Stimulated activated CD4-positive, alpha-beta T cell treated with anti-CD3 and anti-CD28 coated beads, Interleukin-1b, Interleukin-23, amount 100 ng/mL, for 4 hours (primary cell): ENCODE measurements around the gene CALML5.

ENCODE experiments used
- DNase-seq, 2 donors: peaks; one replicate each; pipeline ENCODE4 v3.0.0-alpha.2; 2020; ENCODE audit warnings: low read depth in 2 of 2

CALML5 gene, protein sequence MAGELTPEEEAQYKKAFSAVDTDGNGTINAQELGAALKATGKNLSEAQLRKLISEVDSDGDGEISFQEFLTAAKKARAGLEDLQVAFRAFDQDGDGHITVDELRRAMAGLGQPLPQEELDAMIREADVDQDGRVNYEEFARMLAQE

GRCh38 chr10:5499493-5500140 lies at the start of gene CALML5:
Gene CALML5, minus strand, starts transcription at chr10:5499570. Its CDS starts 132 bp downstream, at chr10:5499438.
- DNase-seq: no peak

DNA sequence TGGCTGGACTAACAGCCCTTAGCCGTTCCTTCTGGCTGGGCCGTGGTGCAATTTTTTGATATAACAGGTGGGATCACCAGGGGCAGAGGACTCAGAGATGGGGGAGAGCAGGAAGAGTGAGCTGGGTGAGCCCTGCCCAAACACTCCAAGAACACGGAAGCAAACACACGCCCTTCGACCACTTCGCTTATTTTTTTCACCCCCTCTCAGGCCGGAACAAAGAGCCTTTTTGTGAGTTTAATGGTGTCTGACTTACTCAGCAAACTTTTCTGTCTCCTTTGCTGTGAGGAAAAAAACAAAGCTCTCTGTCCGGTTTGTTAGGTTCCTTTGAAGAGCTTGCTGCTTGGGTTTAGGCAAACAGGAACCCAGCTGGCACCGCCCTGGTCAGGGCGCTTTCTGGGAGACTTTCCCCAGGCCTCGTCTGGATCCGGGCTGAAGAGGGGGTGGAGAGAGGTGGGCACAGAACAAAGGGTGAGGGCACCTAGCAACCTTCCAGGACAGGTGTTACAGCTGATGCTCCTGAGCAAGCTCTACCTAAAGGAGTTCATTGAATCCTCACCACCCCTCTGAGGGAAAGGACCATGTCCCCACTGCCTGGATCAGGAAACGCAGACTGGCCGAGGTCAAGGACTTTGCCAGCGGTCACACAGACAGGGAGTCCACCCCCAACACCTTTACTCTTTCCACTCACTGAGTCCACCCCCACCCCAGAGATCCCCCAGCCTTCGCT lies 48.7 kb upstream of the CALML5 start:
- DNase-seq: no peak

DNA sequence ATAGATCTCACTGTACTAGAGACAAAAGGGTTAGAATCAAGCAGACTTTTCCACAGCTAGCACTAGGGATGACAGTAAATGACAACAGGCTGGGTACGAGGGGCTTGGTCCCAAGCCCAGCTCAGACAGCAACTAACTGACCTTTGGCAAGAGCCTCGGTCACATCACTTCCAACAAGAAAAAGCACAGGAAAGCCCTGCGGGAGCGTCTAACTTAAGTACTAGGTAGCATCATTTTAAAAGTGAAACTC lies 48.2 kb upstream of the CALML5 start:
- DNase-seq: no peak

DNA sequence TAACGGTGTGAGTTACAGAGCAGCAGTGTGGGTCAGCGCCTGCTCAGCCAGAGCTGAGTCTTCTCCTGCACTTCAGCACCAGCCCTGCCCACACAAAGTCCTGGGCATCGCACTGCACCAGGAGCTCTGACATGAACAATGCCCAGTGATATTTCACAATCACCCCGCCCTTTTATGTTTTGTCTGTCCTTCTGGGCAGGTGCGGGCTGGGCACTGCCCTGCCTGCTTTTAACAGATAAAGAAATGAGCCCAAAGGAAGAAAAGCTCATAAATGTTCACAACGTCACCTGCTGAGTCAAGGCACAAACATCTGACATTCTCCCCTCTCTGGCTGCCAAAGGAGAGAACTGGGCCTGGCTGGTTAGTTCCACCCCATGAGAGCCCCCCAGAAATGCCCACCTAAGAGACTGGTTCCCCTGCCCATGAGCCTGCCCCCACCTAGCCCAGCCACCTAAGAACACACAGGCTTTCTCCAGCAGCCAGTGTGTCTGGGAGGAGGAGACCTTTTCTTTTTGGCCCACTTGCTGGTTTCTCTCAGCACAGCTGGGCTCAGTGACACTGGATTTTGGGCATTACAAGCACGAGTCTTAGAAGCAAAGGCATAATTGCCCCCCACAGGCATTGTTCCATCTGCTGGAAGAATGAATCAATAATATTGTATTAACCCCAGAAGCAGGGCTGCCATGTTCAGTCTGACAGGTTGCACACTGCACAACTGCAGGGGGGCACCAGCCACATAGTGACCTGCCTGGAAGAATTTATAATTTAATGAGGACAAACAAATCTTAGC lies 47.7 kb upstream of the CALML5 start:
- DNase-seq: no peak

- DNase-seq: no peak
Observed at GRCh38 chr10:5545778-5546710, 46.7 kb upstream of the CALML5 start.

- DNase-seq: no peak
Observed at GRCh38 chr10:5545426-5545777, 46.0 kb upstream of the CALML5 start.

DNA sequence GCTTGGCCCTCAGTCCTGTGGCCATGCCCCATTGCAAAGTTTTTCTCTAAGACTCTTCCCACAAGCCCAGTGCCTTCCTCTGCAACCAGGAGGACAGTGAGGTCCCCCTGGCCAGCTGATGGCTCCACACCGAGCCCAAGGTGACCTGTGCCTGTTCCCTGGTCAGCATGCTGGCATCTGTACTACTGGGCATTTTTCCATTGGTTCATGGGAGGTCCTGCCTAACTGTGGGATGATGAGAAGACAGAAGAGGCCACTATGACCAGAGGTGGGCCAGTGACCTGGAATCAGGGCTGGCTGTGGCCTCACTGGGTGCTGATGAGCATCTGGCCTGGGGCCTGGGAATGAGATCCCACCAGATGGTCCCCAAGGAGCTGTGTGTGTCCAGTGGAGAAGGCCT lies 45.6 kb upstream of the CALML5 start:
- no peak for DNase-seq

GRCh38 chr10:5544216-5544805 lies 44.9 kb upstream of the CALML5 start:
- DNase-seq: no peak

DNA sequence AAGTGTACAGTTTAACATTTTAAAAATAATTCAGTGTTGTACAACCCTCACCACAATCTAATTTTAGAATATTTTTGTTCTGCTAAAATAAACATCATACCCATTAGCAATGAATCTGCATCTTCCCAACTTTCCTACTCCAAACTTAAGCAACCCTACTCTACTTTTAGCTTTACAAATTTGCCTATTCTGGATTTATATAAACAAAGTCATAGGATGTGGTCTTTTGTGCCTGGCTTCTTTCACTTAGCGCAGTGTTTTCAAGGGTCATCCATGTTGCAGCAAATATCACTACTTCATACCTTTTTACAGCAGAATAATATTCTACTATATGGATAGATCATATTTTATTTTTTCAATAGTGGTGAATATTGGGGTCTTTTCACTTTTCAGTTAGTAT lies 44.3 kb upstream of the CALML5 start:
- DNase-seq: no peak

GRCh38 chr10:5542100-5542499 lies 42.7 kb upstream of the CALML5 start:
- DNase-seq: no peak

DNA sequence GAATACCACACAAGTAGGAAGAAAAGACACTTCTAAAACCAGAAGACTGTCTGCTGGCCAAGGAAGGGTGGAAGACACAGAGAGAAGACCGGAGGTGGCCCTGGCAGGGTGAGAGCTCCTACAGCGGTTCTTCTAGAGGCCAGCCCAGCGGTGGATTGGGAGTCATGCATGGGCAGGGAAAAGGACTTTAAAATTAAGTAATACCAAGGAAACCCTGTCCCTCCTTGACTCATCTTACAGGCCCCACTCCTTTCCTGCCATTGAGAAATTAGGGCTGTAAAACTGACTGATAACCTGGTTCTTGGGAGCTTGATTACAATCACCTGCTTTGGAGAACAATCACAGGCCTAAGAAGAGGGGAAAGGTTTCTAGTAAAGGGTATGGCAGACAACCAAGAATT lies 41.5 kb upstream of the CALML5 start:
- no peak for DNase-seq

GRCh38 chr10:5540080-5540479 lies 40.7 kb upstream of the CALML5 start:
- no peak for DNase-seq

DNA sequence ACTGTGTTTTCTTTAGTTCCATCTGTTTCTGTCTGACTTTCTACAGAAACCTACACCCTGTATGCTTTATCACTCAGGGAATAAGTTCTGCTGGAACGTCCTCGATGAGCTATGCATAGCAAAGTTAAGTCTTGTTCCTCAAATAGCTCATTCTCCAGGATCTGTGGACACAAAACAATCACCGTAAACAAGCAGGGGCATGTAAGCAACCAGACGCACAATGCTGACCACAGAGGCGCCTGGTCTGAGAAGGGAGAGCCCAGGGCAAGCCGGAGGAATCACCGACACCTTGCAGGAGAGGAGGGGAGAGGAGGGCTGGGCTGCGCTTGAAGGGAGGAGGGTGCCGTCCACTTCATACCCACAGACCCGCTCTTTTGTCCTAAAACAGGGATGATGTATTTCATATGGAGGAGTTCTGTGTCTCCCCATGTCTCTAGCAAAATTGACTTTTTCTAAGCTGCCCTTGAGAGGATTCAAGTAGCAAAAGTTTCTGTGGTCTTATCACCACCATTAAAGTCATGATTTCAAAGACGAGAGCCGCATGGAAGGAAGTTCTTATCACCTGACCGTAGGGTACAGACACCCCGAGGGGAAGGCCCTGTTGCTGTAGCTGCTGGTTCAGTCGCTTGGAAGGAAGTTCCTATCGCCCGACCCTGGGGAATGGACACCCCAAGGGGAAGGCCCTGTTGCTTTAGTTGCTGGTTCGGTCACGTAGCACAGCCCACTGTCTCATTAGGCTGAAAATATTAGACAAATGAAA lies 39.7 kb upstream of the CALML5 start:
- no peak for DNase-seq

DNA sequence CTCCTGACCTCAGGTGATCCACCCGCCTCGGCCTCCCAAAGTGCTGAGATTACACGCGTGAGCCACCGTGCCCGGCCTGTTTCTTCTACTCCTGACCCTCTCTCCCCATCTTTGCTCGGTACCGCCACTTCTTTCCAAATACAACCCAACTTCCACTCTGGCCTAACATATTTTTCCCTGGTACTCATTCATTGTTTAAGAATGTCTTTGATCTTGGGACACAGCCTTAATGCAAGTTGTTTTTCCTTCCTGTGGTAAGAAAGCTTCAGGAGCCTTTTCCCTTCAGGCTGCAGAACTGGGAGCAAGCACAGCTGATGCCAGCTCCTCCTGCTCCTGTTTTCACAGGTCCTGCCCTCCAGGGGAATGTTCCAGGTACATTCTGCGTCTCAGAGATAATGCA lies 39.1 kb upstream of the CALML5 start:
- no peak for DNase-seq

GRCh38 chr10:5537684-5538083 lies 38.3 kb upstream of the CALML5 start:
- DNase-seq: no peak

- DNase-seq: no peak
Observed at GRCh38 chr10:5536486-5537081, 37.2 kb upstream of the CALML5 start.

GRCh38 chr10:5534880-5535856 lies 35.8 kb upstream of the CALML5 start:
- DNase-seq: no peak

DNA sequence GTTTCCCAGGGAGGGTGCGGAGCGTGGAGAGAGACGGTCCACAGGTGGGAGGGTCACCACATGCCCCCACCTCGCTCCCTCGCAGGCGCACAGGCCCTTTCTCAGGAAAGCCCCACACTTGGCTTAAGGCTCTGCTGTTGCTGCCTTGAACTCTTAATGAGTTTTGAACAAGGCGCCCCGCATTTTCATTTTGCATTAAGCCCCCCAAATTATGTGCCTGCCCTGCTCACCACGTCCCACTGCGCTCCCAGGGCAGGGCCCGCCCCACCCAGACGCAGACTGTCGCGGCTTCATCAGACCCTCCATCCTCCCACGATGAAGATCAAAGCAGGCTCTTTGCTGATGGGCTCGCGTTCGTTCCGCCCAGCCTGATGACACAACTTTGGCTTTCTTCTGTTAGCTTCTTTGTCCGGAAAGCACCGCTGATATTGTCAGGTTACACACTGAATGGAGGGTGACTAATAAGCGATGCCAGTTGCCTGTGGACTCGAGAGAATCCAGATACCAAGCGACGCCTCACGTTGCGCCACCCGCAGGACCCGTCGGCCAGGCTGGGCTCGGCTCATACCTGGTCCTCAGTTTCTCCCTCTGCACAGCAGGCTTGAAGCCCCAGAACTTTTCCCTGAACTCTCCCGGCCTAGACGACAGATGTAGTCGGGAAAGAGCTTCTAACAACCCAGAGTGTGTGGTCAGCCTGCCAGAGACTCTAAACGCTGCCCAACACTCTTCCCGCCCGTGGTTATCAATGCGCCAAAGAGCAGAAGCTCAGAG lies 34.9 kb upstream of the CALML5 start:
- no peak for DNase-seq
